GM12891 (cell line): ENCODE measurements around the gene MSANTD2.

Experiments
- PAX5 ChIP-seq: IDR thresholded peaks from 2 replicates; pipeline ENCODE4 v1.6.1; 2011; ENCODE audit warnings: low read length, moderate library complexity, mild to moderate bottlenecking; ENCODE audit not compliant: insufficient read depth, severe bottlenecking
- POLR2A ChIP-seq: IDR thresholded peaks from 2 replicates; pipeline ENCODE4 v1.6.1; 2011; ENCODE audit warnings: low read depth, low read length, control low read depth
- POLR2AphosphoS5 ChIP-seq: IDR thresholded peaks from 2 replicates; pipeline ENCODE4 v1.6.1; 2011; ENCODE audit warnings: low read depth, low read length, control low read depth
- SPI1 ChIP-seq: IDR thresholded peaks from 2 replicates; pipeline ENCODE4 v1.6.1; 2011; ENCODE audit warnings: low read depth, low read length, control low read depth
- TAF1 ChIP-seq: IDR thresholded peaks from 2 replicates; pipeline ENCODE4 v1.6.1; 2011; ENCODE audit warnings: low read depth, low read length, control low read depth

DNA sequence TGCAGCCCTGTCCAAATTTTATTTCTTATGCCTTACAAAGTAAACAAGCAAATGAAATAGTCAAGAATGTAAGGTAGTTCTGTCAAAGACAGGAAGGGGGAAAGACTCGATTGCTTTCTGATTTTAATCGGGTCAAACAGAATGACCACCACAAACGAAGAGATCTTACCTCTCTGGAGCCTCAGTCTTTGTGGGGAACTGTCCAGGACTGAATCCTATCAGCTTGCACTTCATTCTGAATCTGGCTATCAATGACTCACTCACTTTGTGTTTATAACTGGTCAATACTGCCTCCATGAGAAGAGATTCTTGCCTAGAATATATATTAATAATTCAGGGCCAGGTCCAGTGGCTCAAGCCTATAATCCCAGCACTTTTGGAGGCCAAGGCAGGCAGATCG lies 17.2 kb downstream of the MSANTD2 start:
- TF ChIP-seq POLR2A (no peak), POLR2AphosphoS5 (no peak), TAF1 (no peak), PAX5 (no peak), SPI1 (no peak)
